Body of pancreas (tissue), 4 donors: ENCODE data around the gene RHBDD2.

Experiments
- CTCF ChIP-seq, 7 experiments: fragments of 450-650 bp in 4 of 7; fragments of 200-600 bp in 3 of 7; sonication (generic) in 3 of 7; IDR thresholded peaks; one replicate each; pipeline ENCODE4 v1.5.1; 2016 to 2019; ENCODE audit warnings: antibody characterized with exemption in 7 of 7
- POLR2A ChIP-seq, 3 donors: fragments of 450-650 bp; IDR thresholded peaks; one replicate each; pipeline ENCODE4 v1.6.1; 2016; ENCODE audit warnings: antibody characterized with exemption in 3 of 3, mild to moderate bottlenecking in 2 of 3

GRCh38 chr7:75843613-75844116 is 35.2 kb upstream of the RHBDD2 start:
- TF ChIP-seq CTCF (IDR thresholded peaks at IDR 0.05): no peak
- no peak for TF ChIP-seq POLR2A (IDR thresholded peaks at IDR 0.05)
